ENCODE results near the gene MARCHF10. TPM values are rescaled to one million over a fixed set of nuclear protein-coding genes. Genes with fewer than 3 reads are reported as not detected.

Gene MARCHF10
- total RNA-seq, 4 donors from 2014 or later: under 0.01 to 0.41 (median 0.18) TPM; not detected in 1

- Histone ChIP-seq H3K36me3 (no peaks in the 10 kb centered on the region), H3K4me3 (no peak overlapping the region), H3K4me1 (no peaks in the 10 kb centered on the region), H3K27me3 (no peaks in the 10 kb centered on the region), H3K9me3 (no peaks in the 10 kb centered on the region), H3K27ac (no peak overlapping the region)
- no peak for DNase-seq
- intact Hi-C loops (cut with DNase I; ENCODE audit: low total_unique reads): no loop called here
- TF ChIP-seq POLR2A (IDR thresholded peaks at IDR 0.05) (no peak), CTCF (IDR thresholded peaks at IDR 0.05) (no peak)
Measured at GRCh38 chr17:62745806-62746205, 62.3 kb downstream of the MARCHF10 start.

- Histone ChIP-seq H3K36me3 (no peaks in the 10 kb centered on the region), H3K9me3 (no peaks in the 10 kb centered on the region), H3K4me3 (no peak overlapping the region), H3K27me3 (no peaks in the 10 kb centered on the region), H3K4me1 (no peaks in the 10 kb centered on the region), H3K27ac (no peak overlapping the region)
- no peak for DNase-seq
- intact Hi-C loops (cut with DNase I; ENCODE audit: low total_unique reads): no loop called here
- TF ChIP-seq POLR2A (IDR thresholded peaks at IDR 0.05): no peak
- no peak for TF ChIP-seq CTCF (IDR thresholded peaks at IDR 0.05)
Measured at GRCh38 chr17:62744259-62744658, 63.9 kb downstream of the MARCHF10 start.

- H3K36me3 ChIP-seq: no peaks in the 10 kb centered on the region
- DNase-seq: no peak
- intact Hi-C loops (cut with DNase I; ENCODE audit: low total_unique reads): no loop called here
- no peaks in the 10 kb centered on the region for H3K27me3 ChIP-seq
- no peak overlapping the region for H3K4me3 ChIP-seq
- no peaks in the 10 kb centered on the region for H3K9me3 ChIP-seq
- TF ChIP-seq CTCF (IDR thresholded peaks at IDR 0.05) (no peak), POLR2A (IDR thresholded peaks at IDR 0.05) (no peak)
- no peaks in the 10 kb centered on the region for H3K4me1 ChIP-seq
- no peak overlapping the region for H3K27ac ChIP-seq
Measured at GRCh38 chr17:62741290-62741689, 66.8 kb downstream of the MARCHF10 start.

- no peak for TF ChIP-seq POLR2A (IDR thresholded peaks at IDR 0.05)
- no peak for TF ChIP-seq CTCF (IDR thresholded peaks at IDR 0.05)
- H3K4me3 ChIP-seq: no peak overlapping the region
- intact Hi-C loops (cut with DNase I; ENCODE audit: low total_unique reads): no loop called here
- no peaks in the 10 kb centered on the region for H3K9me3 ChIP-seq
- H3K27me3 ChIP-seq: no peaks in the 10 kb centered on the region
- DNase-seq: no peak
- H3K4me1 ChIP-seq: no peaks in the 10 kb centered on the region
- no peaks in the 10 kb centered on the region for H3K36me3 ChIP-seq
- H3K27ac ChIP-seq: no peak overlapping the region
Measured at GRCh38 chr17:62739645-62740388, 68.3 kb downstream of the MARCHF10 start.

- intact Hi-C loops (cut with DNase I; ENCODE audit: low total_unique reads): no loop called here
- TF ChIP-seq POLR2A (IDR thresholded peaks at IDR 0.05): no peak
- TF ChIP-seq CTCF (IDR thresholded peaks at IDR 0.05): no peak
- no peaks in the 10 kb centered on the region for H3K4me1 ChIP-seq
- H3K27me3 ChIP-seq: no peaks in the 10 kb centered on the region
- H3K27ac ChIP-seq: no peak overlapping the region
- H3K36me3 ChIP-seq: no peaks in the 10 kb centered on the region
- no peak overlapping the region for H3K4me3 ChIP-seq
- no peak for DNase-seq
- H3K9me3 ChIP-seq: no peaks in the 10 kb centered on the region
Measured at GRCh38 chr17:62738281-62738680, 69.8 kb downstream of the MARCHF10 start.
